ENCODE data around the gene FSIP1. TPM values are rescaled to one million over a fixed set of nuclear protein-coding genes. Genes with fewer than 3 reads are reported as not detected.
A peak's percentile ranks its signal among the peaks of the same experiment; 100 is the strongest.

Gene FSIP1
- total RNA-seq, 1 donor from 2014 or later = 2.5 TPM

DNA sequence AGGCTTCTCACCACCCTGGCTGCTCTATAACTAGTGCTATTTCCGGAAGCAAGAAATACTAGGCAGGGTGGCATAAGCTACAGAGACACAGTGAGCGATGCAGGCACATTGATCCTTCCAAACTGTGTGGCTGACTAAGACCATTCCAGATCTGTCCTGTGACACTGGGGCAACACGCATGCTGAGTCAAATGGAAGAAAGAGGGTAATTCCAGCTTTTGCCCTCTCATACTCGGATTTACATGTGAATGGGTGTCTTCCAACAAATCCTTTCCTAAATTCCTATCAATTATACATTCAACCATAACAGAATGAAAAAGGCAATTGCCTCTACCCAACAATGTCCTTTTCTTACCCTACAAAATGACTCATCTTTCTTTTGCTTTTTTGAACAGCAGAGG lies 5.1 kb downstream of the FSIP1 start:
- H3K4me1 Mint-ChIP-seq = peaks cover 23% of the 10 kb centered on the region
- H3K4me2 ChIP-seq = no peak overlapping the region
- DNase-seq (ENCODE audit: low spot score) = no peak
- no peak overlapping the region for H3K27ac ChIP-seq
- H2AFZ ChIP-seq (replicated peaks) = peak overlapping the region; percentile 40
- no peaks in the 10 kb centered on the region for H3K36me3 ChIP-seq
- peaks cover 14% of the 10 kb centered on the region for H3K36me3 Mint-ChIP-seq
- H3K27me3 ChIP-seq = no peaks in the 10 kb centered on the region
- H3K27me3 Mint-ChIP-seq (ENCODE audit: insufficient read depth, low read depth) = no peaks in the 10 kb centered on the region
- no peak for TF ChIP-seq EZH2phosphoT487 (IDR thresholded peaks at IDR 0.05)
- TF ChIP-seq CTCF (IDR thresholded peaks at IDR 0.05) = no peak
- no peak for TF ChIP-seq EZH2 (IDR thresholded peaks at IDR 0.05)
- no peaks in the 10 kb centered on the region for H3K9me3 Mint-ChIP-seq
- peak overlapping the region; percentile 92 for H3K27ac Mint-ChIP-seq
- H3K9me3 ChIP-seq (ENCODE audit: low read depth) = no peaks in the 10 kb centered on the region
- no peak overlapping the region for H3K9ac ChIP-seq
- H3K4me3 ChIP-seq = no peak overlapping the region
- peaks cover 12% of the 10 kb centered on the region for H3F3A ChIP-seq (ENCODE audit: low read depth)
- no peaks in the 10 kb centered on the region for H3K79me2 ChIP-seq (ENCODE audit: low read depth)
- peaks cover 11% of the 10 kb centered on the region for H3K4me1 ChIP-seq
- H3K4me3 Mint-ChIP-seq = peak overlapping the region; percentile 34
- no peaks in the 10 kb centered on the region for H4K20me1 ChIP-seq (ENCODE audit: low read depth)

DNA sequence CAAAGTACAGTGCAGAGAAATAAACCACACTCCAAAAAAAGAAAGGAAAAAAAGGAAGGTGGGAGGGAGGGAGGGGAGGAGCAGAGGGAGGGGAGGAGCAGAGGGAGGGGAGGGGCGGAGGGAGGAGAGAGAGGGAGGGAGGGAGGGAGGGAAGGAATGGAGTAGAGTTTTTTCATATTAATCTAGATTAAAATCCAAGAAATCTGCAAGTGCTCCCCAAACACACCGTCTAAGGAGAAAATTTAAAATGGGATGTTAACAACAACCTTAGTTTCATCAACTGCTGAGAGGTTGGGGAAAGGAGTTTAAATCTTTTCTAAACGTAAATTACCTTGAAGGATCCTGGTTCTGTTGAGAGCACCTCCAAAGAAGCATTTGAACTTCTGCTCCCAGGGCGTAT lies 6.6 kb downstream of the FSIP1 start:
- Histone ChIP-seq H2AFZ (replicated peaks) (no peak overlapping the region), H3K9me3 (ENCODE audit: low read depth) (no peaks in the 10 kb centered on the region), H3K27me3 (no peaks in the 10 kb centered on the region), H3K36me3 (no peaks in the 10 kb centered on the region), H4K20me1 (ENCODE audit: low read depth) (no peaks in the 10 kb centered on the region), H3K4me1 (peaks cover 11% of the 10 kb centered on the region), H3K4me3 (no peak overlapping the region), H3K9ac (no peak overlapping the region), H3K27ac (no peak overlapping the region), H3F3A (ENCODE audit: low read depth) (no peaks in the 10 kb centered on the region), H3K79me2 (ENCODE audit: low read depth) (no peaks in the 10 kb centered on the region), H3K4me2 (no peak overlapping the region)
- Mint-ChIP-seq H3K9me3 (no peaks in the 10 kb centered on the region), H3K4me3 (no peak overlapping the region), H3K4me1 (peaks cover 25% of the 10 kb centered on the region), H3K36me3 (peaks cover 14% of the 10 kb centered on the region), H3K27ac (no peak overlapping the region), H3K27me3 (ENCODE audit: insufficient read depth, low read depth) (peaks cover 2% of the 10 kb centered on the region)
- TF ChIP-seq EZH2phosphoT487 (IDR thresholded peaks at IDR 0.05) (no peak), CTCF (IDR thresholded peaks at IDR 0.05) (no peak), EZH2 (IDR thresholded peaks at IDR 0.05) (no peak)
- no peak for DNase-seq (ENCODE audit: low spot score)

- Mint-ChIP-seq H3K4me1 (peaks cover 29% of the 10 kb centered on the region), H3K27me3 (ENCODE audit: insufficient read depth, low read depth) (peaks cover 5% of the 10 kb centered on the region), H3K36me3 (peaks cover 14% of the 10 kb centered on the region), H3K27ac (peak overlapping the region; percentile 66), H3K9me3 (no peaks in the 10 kb centered on the region), H3K4me3 (no peak overlapping the region)
- Histone ChIP-seq H3K27ac (no peak overlapping the region), H3K9ac (no peak overlapping the region), H3K4me3 (no peak overlapping the region), H4K20me1 (ENCODE audit: low read depth) (no peaks in the 10 kb centered on the region), H3F3A (ENCODE audit: low read depth) (no peaks in the 10 kb centered on the region), H3K79me2 (ENCODE audit: low read depth) (no peaks in the 10 kb centered on the region), H3K4me1 (peaks cover 11% of the 10 kb centered on the region), H3K27me3 (no peaks in the 10 kb centered on the region), H2AFZ (replicated peaks) (no peak overlapping the region), H3K9me3 (ENCODE audit: low read depth) (no peaks in the 10 kb centered on the region), H3K36me3 (no peaks in the 10 kb centered on the region), H3K4me2 (no peak overlapping the region)
- DNase-seq (ENCODE audit: low spot score) = no peak
- TF ChIP-seq CTCF (IDR thresholded peaks at IDR 0.05) (no peak), EZH2 (IDR thresholded peaks at IDR 0.05) (no peak), EZH2phosphoT487 (IDR thresholded peaks at IDR 0.05) (no peak)
Observed at GRCh38 chr15:39774688-39775267, 7.9 kb downstream of the FSIP1 start.

Measured in neural progenitor cell (in vitro differentiated cells).